K562 (cell line): ENCODE measurements around the gene TLR3. TPM values are rescaled to one million over a fixed set of nuclear protein-coding genes. Genes with fewer than 3 reads are reported as not detected.
"Not testable (repeated sequence)": the region's sequence is repeated elsewhere in the genome, so short reads cannot be mapped to it uniquely, and the experiment has no call there.

Source experiments
- ATAC-seq: fragments of 200-7000 bp; cut with Tn5 transposase; 3 replicates; pipeline ENCODE4 v1.9.1; 2020; ENCODE audit warnings: moderate library complexity
- BruUV-seq: library from RNA; stranded (reverse); fragments of 400-500 nt; replicated peaks from 2 replicates; lab custom pipeline; 2021; lab: Mats Ljungman, UMichigan
- CTCF ChIA-PET: fragments of 300-600 bp; formaldehyde crosslinking; extraction: SDS; loops from one replicate; lab custom pipeline; 2021; ENCODE audit warnings: low intra/inter-chr PET ratio; lab: Yijun Ruan, JAX
- POLR2A ChIA-PET: fragments of 300-600, 350-650 bp; sonication (Branson Sonifier 250); formaldehyde crosslinking; extraction: SDS; loops from one replicate; lab custom pipeline; 2021; ENCODE audit warnings: antibody characterized with exemption, inconsistent platforms; lab: Yijun Ruan, JAX
- DNase-seq, 4 experiments: peaks; one replicate each; pipeline versions ENCODE4 v3.0.0 to v3.0.0-alpha.2; 2011 to 2018; ENCODE audit warnings: low spot score in 3 of 4, mixed read lengths in 3 of 4; ENCODE audit errors: extremely low read depth in 1 of 4
- FAIRE-seq: peaks from 2 replicates; lab custom pipeline; 2011; peaks lifted over from hg19 to GRCh38; lab: Jason Lieb, UNC
- H2AFZ ChIP-seq: 2 replicates; pipeline ENCODE4 v1.6.0; 2011; ENCODE audit warnings: low read depth, low read length, control low read depth, inconsistent platforms
- H3K27ac ChIP-seq: fragments of 200-600 bp; 3 replicates; pipeline ENCODE4 v1.8.0; 2011; ENCODE audit warnings: low read depth, mild to moderate bottlenecking, control low read depth, inconsistent platforms, low read length, moderate library complexity, mixed read lengths; ENCODE audit errors: extremely low read depth
- H3K27me3 ChIP-seq, 2 experiments: fragments of 300-600 bp in 1 of 2; 2 replicates in 1 of 2; 3 replicates in 1 of 2; pipeline versions ENCODE4 v1.6.0 to v1.8.0; 2011; ENCODE audit warnings: inconsistent platforms in 2 of 2, low read length in 2 of 2, mild to moderate bottlenecking in 1 of 2, mixed read lengths in 1 of 2, moderate library complexity in 1 of 2; ENCODE audit not compliant: control insufficient read depth in 2 of 2, insufficient read depth in 2 of 2
- H3K36me3 ChIP-seq: fragments of 300-600 bp; 3 replicates; pipeline ENCODE4 v1.8.0; 2011; ENCODE audit warnings: mild to moderate bottlenecking, low read length, inconsistent platforms; ENCODE audit not compliant: control insufficient read depth, insufficient read depth
- H3K4me1 ChIP-seq, 2 experiments: fragments of 200-600 bp in 1 of 2; replicated peaks in 1 of 2; 2 replicates in 1 of 2; 3 replicates in 1 of 2; pipeline versions ENCODE4 v1.5.1 to v1.8.0; 2011; ENCODE audit warnings: inconsistent platforms in 2 of 2, low read length in 2 of 2, mild to moderate bottlenecking in 1 of 2, mixed read lengths in 1 of 2, moderate library complexity in 1 of 2; ENCODE audit not compliant: control insufficient read depth in 2 of 2, insufficient read depth in 2 of 2
- H3K4me2 ChIP-seq: 2 replicates; pipeline ENCODE4 v1.6.1; 2011; ENCODE audit warnings: low read length, control low read depth, inconsistent platforms, mixed read lengths; ENCODE audit not compliant: insufficient read depth
- H3K4me3 ChIP-seq: fragments of 200-600 bp; sonication (generic), shearing (Covaris generic); 2 replicates; pipeline ENCODE4 v1.5.1; 2016; ENCODE audit warnings: control low read depth, inconsistent platforms
- H3K79me2 ChIP-seq: fragments of 200-600 bp; 3 replicates; pipeline ENCODE4 v1.8.0; 2011; ENCODE audit warnings: low read length, inconsistent platforms; ENCODE audit not compliant: control insufficient read depth, insufficient read depth
- H3K9ac ChIP-seq, 2 experiments: 2 replicates each; pipeline versions ENCODE4 v1.6.0 to v1.6.1; 2011; ENCODE audit warnings: low read depth in 2 of 2, low read length in 2 of 2, control low read depth in 1 of 2, inconsistent platforms in 1 of 2, mild to moderate bottlenecking in 1 of 2, mixed read lengths in 1 of 2; ENCODE audit not compliant: insufficient read depth in 1 of 2
- H3K9me1 ChIP-seq: one replicate; pipeline ENCODE4 v1.6.0; 2011; ENCODE audit warnings: inconsistent platforms, mild to moderate bottlenecking, low read length, moderate library complexity; ENCODE audit not compliant: control insufficient read depth, insufficient read depth
- H3K9me3 ChIP-seq: replicated peaks from 2 replicates; pipeline ENCODE4 v1.5.1; 2011; ENCODE audit warnings: low read depth, low read length, inconsistent platforms; ENCODE audit not compliant: control insufficient read depth, insufficient read depth
- H4K20me1 ChIP-seq: replicated peaks from 2 replicates; pipeline ENCODE4 v1.6.1; 2011; ENCODE audit warnings: low read length, inconsistent platforms, mixed read lengths; ENCODE audit not compliant: control insufficient read depth, insufficient read depth
- DDX20 ChIP-seq: fragments of 450-650 bp; IDR thresholded peaks from 2 replicates; pipeline ENCODE4 v1.6.1; 2016; ENCODE audit warnings: missing genetic modification characterization, low read depth, mild to moderate bottlenecking, missing compliant biosample characterization, moderate library complexity
- HMBOX1 ChIP-seq: sonication (generic); IDR thresholded peaks from 2 replicates; pipeline ENCODE4 v1.6.1; 2016
- HSF4 ChIP-seq: fragments of 250-450 bp; sonication (Bioruptor Pico); IDR thresholded peaks from 2 replicates; pipeline ENCODE4 v2.1.2; 2022; ENCODE audit warnings: mild to moderate bottlenecking, moderate library complexity, borderline replicate concordance
- ILF3 ChIP-seq: fragments of 450-650 bp; IDR thresholded peaks from 2 replicates; pipeline ENCODE4 v1.6.1; 2018; ENCODE audit warnings: antibody characterized with exemption, mild to moderate bottlenecking, moderate library complexity, borderline replicate concordance
- POLR2H ChIP-seq: IDR thresholded peaks from 2 replicates; pipeline ENCODE4 v1.6.1; 2016; ENCODE audit warnings: missing genetic modification characterization, low read depth, mild to moderate bottlenecking, control low read depth, missing compliant biosample characterization, moderate library complexity
- PPARD ChIP-seq: fragments of 250-450 bp; sonication (Bioruptor Pico); IDR thresholded peaks from 2 replicates; pipeline ENCODE4 v1.8.0; 2022; ENCODE audit warnings: inconsistent platforms, mild to moderate bottlenecking, moderate library complexity
- SRSF7 ChIP-seq: fragments of 200-400 bp; formaldehyde crosslinking; optimal IDR thresholded peaks from 2 replicates; pipeline ENCODE3; 2017; ENCODE audit warnings: mild to moderate bottlenecking, low read depth, low read length
- WGBS: fragments of 100-300 bp; shearing (Covaris generic); methylation state at CpG from one replicate; pipeline ENCODE4 v1.1.6; 2016; ENCODE audit warnings: low coverage, mixed read lengths; ENCODE audit not compliant: insufficient coverage; ENCODE audit errors: missing lambda C conversion rate; 5-methylcytosine and 5-hydroxymethylcytosine counted together
- in situ Hi-C: fragments of 300-500 bp; cut with MboI; formaldehyde crosslinking; loops from 4 replicates; pipeline ENCODE4 v1.15.0; 2018; ENCODE audit warnings: inconsistent platforms, mixed read lengths
- intact Hi-C: fragments of 100-400 bp; cut with micrococcal nuclease; formaldehyde crosslinking; loops from 2 replicates; pipeline ENCODE4 v1.14.2; 2022
- polyA plus RNA-seq, 8 experiments: library from polyadenylated mRNA; depleted of rRNA in 4 of 8; stranded (reverse) in 5 of 8; unstranded in 3 of 8; fragments of >200 nt; fragmentation: Nextera tagmentation in 2 of 8; fragmentation: Illumina TruSeq in 1 of 8; extraction: Ambion mirVana in 2 of 8; extraction: Trizol in 1 of 8; gene quantifications; 2 replicates each; pipeline versions ENCODE4 v1.2.1 to v1.2.3, GENCODE V29; 2011 to 2014; ENCODE audit warnings: inconsistent platforms in 1 of 8, missing spikeins in 1 of 8
- total RNA-seq, 7 experiments: library from RNA; depleted of rRNA in 6 of 7; stranded (reverse); fragments of >200 nt in 6 of 7; fragmentation: Illumina TruSeq in 2 of 7; extraction: Trizol in 2 of 7; gene quantifications; 2 replicates each; pipeline versions ENCODE4 v1.2.1 to v1.2.3, GENCODE V29; 2011 to 2021; ENCODE audit warnings: low replicate concordance in 1 of 7
- TF ChIP-seq, protein P1 (sequence below): IDR thresholded peaks from 3 replicates; pipeline ENCODE4 v1.6.1; 2011; ENCODE audit warnings: borderline replicate concordance, mild to moderate bottlenecking, moderate library complexity; ENCODE audit not compliant: insufficient read length; ENCODE audit errors: extremely low read depth

TLR3 gene
- total and polyA plus RNA-seq, 9 of the 15 experiments (the other 6 are each of a cell fraction or from before 2014, with no cell fraction given), result 0.01 TPM; not detected in 8

DNA sequence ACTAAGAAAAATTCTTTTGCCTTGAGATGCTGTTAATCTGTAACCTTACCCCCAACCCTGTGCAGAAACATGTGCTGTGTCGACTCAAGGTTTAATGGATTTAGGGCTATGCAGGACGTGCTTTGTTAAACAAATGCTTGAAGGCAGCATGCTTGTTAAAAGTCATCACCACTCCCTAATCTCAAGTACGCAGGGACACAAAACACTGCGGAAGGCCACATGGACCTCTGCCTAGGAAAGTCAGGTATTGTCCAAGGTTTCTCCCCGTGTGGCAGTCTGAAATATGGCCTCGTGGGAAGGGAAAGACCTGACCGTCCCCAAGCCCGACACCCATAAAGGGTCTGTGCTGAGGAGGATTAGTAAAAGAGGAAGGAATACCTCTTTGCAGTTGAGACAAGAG lies 18.8 kb upstream of the TLR3 start:
- H3K4me3 ChIP-seq, H3K9me3 ChIP-seq, H3K4me2 ChIP-seq, H3K9ac ChIP-seq, intact Hi-C loops, FAIRE-seq, DNase-seq, BruUV-seq, H3K79me2 ChIP-seq, CTCF ChIA-PET, H3K9me1 ChIP-seq, H3K27ac ChIP-seq, ATAC-seq, H4K20me1 ChIP-seq, in situ Hi-C loops, H3K36me3 ChIP-seq, POLR2A ChIA-PET, H3K4me1 ChIP-seq, H2AFZ ChIP-seq: not testable (repeated sequence)
- H3K27me3 ChIP-seq, result peaks cover 2 to 17% of the 10 kb centered on the region in 2 experiments; a peak in 3 of 5 replicates
- WGBS, result 2% methylated on average over 8 of the region's 8 CpGs

- peaks cover 2 to 18% of the 10 kb centered on the region in 2 experiments; a peak in 3 of 5 replicates for H3K27me3 ChIP-seq
- no peak overlapping the region for H3K4me2 ChIP-seq
- no peak overlapping the region for H3K4me3 ChIP-seq
- no TSS peak for BruUV-seq
- 2% methylated on average over 10 of the region's 11 CpGs for WGBS
- H3K9me3 ChIP-seq, result no peaks in the 10 kb centered on the region
- no peak overlapping the region for H3K27ac ChIP-seq
- ATAC-seq, result no peak
- TF ChIP-seq DDX20 (tag), result no peak
- no peak for TF ChIP-seq ILF3
- TF ChIP-seq SRSF7, result no peak
- TF ChIP-seq HMBOX1, result no peak
- TF ChIP-seq, protein P1, sequence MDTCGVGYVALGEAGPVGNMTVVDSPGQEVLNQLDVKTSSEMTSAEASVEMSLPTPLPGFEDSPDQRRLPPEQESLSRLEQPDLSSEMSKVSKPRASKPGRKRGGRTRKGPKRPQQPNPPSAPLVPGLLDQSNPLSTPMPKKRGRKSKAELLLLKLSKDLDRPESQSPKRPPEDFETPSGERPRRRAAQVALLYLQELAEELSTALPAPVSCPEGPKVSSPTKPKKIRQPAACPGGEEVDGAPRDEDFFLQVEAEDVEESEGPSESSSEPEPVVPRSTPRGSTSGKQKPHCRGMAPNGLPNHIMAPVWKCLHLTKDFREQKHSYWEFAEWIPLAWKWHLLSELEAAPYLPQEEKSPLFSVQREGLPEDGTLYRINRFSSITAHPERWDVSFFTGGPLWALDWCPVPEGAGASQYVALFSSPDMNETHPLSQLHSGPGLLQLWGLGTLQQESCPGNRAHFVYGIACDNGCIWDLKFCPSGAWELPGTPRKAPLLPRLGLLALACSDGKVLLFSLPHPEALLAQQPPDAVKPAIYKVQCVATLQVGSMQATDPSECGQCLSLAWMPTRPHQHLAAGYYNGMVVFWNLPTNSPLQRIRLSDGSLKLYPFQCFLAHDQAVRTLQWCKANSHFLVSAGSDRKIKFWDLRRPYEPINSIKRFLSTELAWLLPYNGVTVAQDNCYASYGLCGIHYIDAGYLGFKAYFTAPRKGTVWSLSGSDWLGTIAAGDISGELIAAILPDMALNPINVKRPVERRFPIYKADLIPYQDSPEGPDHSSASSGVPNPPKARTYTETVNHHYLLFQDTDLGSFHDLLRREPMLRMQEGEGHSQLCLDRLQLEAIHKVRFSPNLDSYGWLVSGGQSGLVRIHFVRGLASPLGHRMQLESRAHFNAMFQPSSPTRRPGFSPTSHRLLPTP, result no peak
- TF ChIP-seq POLR2H (tag), result no peak
- no peak for TF ChIP-seq HSF4 (CRISPR knock-in tag)
- TF ChIP-seq PPARD (CRISPR knock-in tag), result no peak
- in situ Hi-C loops, result no loop called here
- no peak overlapping the region for H2AFZ ChIP-seq
- FAIRE-seq, result no peak
- H3K79me2 ChIP-seq, result no peaks in the 10 kb centered on the region
- H3K36me3 ChIP-seq, result no peaks in the 10 kb centered on the region
- no peak overlapping the region for H3K9ac ChIP-seq
- no peak for DNase-seq
- ChIA-PET POLR2A (no interaction called here), CTCF (interaction anchor here (0.7 kb wide), 1 partner anchor 1884 kb away, joined by 3 read pairs; no protein-coding TSS in a partner anchor)
- H3K4me1 ChIP-seq, result no peaks in the 10 kb centered on the region
- H3K9me1 ChIP-seq, result no peaks in the 10 kb centered on the region
- no peaks in the 10 kb centered on the region for H4K20me1 ChIP-seq
- intact Hi-C loops, result no loop called here
These were observed 17.9 kb upstream of the TLR3 start for GRCh38 chr4:186051096-186051495.
